ENCODE data around the gene ST3GAL5. TPM values are rescaled to one million over a fixed set of nuclear protein-coding genes. Genes with fewer than 3 reads are reported as not detected.
A peak's percentile ranks its signal among the peaks of the same experiment; 100 is the strongest.

The ST3GAL5 gene
- total RNA-seq, 1 donor from 2014 or later, result 46.5 TPM

DNA sequence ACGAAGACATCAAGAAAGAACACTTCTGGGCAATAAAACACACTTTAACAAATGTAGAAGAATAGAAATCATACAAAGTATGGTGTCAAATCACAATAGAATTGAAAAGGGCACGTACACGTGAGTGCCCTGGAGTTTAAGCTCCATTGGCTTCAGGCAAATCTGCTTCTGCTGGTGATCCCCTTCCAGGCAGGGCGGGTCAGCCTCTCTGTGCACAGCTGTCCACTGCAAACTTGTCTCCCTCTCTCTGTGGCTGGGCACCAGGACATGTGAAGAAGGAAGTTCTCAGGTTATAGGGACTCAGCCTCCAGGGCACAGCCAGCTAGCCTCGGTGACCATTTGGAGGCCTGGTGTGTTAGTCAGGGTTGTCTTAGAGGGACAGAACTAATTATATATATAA, 66.0 kb downstream of the ST3GAL5 start:
- Mint-ChIP-seq H3K4me1 (ENCODE audit: low read depth, unreplicated experiment) (peaks cover 8% of the 10 kb centered on the region), H3K9me3 (ENCODE audit: unreplicated experiment) (peaks cover 2% of the 10 kb centered on the region), H3K4me3 (ENCODE audit: unreplicated experiment) (no peak overlapping the region), H3K27me3 (ENCODE audit: unreplicated experiment) (peaks cover 4% of the 10 kb centered on the region), H3K27ac (ENCODE audit: unreplicated experiment) (no peak overlapping the region), H3K36me3 (ENCODE audit: unreplicated experiment) (no peaks in the 10 kb centered on the region)
- no peak for DNase-seq
- TF ChIP-seq, protein P1, sequence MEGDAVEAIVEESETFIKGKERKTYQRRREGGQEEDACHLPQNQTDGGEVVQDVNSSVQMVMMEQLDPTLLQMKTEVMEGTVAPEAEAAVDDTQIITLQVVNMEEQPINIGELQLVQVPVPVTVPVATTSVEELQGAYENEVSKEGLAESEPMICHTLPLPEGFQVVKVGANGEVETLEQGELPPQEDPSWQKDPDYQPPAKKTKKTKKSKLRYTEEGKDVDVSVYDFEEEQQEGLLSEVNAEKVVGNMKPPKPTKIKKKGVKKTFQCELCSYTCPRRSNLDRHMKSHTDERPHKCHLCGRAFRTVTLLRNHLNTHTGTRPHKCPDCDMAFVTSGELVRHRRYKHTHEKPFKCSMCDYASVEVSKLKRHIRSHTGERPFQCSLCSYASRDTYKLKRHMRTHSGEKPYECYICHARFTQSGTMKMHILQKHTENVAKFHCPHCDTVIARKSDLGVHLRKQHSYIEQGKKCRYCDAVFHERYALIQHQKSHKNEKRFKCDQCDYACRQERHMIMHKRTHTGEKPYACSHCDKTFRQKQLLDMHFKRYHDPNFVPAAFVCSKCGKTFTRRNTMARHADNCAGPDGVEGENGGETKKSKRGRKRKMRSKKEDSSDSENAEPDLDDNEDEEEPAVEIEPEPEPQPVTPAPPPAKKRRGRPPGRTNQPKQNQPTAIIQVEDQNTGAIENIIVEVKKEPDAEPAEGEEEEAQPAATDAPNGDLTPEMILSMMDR (IDR thresholded peaks at IDR 0.05; ENCODE audit: partially characterized antibody, unreplicated experiment), result no peak

DNA sequence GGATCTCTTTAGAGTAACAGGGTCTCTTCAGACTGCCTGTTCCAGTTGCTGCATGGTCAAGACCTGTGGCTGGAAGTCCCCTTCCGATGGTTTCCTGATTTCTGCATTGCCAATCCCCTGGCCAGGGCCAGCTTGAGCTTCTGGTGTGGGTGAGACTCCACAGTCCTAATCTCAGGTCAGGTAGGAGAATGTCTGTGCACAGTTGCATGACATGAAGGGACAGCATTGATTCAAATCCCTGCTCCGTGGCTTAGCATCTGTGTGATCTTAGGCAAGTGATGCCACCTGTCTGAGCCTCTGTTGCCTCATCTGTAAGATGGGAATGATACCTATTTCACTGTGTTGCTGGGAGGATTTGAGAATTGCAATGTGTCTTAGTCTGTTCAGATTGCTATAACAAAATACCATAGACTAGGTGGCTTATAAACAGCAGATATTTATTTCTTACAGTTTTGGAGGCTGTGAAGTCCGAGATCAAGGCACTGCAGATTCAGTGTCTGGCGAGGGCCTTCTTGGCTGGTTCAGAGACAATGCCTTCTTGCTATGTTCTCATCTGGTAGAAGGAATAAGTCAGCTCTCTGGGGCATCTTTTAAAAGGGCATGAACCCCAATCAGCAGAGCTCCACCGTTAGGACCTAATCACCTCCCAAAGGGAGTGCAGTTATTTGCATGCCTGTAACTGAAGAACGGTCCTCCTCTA, 68.8 kb downstream of the ST3GAL5 start:
- TF ChIP-seq, protein P1 (IDR thresholded peaks at IDR 0.05; ENCODE audit: partially characterized antibody, unreplicated experiment), result no peak
- Mint-ChIP-seq H3K36me3 (ENCODE audit: unreplicated experiment) (no peaks in the 10 kb centered on the region), H3K9me3 (ENCODE audit: unreplicated experiment) (peaks cover 2% of the 10 kb centered on the region), H3K4me1 (ENCODE audit: low read depth, unreplicated experiment) (peaks cover 2% of the 10 kb centered on the region), H3K27me3 (ENCODE audit: unreplicated experiment) (peaks cover 4% of the 10 kb centered on the region), H3K27ac (ENCODE audit: unreplicated experiment) (no peak overlapping the region), H3K4me3 (ENCODE audit: unreplicated experiment) (no peak overlapping the region)
- DNase-seq, result no peak

DNA sequence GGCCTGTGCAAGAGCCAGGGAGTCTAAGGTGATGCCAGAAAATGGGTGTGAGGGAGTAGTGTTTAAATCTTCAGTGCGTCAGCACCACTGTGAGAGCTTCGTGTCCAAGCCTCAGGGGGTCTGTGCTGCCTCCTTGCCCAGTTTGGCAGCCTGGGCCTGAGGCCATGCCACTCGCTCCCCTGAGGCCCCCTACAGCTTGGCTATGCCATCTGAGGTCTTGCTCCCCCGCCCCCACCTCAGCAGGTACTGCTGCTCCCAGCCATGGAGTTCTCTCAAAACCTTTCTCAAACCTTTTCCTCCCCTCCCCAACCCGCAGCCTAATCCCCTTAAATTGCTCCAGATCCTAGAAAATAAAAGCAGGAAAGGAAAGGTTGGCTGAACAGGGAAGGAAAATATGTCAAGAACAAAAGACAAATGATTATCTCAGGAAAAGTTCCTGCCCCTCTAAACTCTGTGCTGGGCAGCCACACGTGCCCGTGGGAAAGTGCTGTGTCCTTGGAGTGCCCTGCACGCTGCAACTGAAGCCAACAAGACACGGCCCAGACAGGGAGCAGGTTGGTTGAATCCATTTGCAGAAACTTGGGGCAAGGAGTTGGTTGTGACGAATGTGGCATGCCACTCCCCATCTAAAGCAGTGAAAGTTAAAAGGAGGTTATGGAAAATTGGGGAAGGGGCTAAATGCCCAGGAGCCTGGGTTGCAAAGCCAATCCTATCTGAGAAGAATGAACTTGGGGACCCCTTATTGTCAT, 73.8 kb downstream of the ST3GAL5 start:
- no peak for DNase-seq
- peaks cover 9% of the 10 kb centered on the region for H3K4me1 Mint-ChIP-seq (ENCODE audit: low read depth, unreplicated experiment)
- H3K9me3 Mint-ChIP-seq (ENCODE audit: unreplicated experiment), result peaks cover 2% of the 10 kb centered on the region

DNA sequence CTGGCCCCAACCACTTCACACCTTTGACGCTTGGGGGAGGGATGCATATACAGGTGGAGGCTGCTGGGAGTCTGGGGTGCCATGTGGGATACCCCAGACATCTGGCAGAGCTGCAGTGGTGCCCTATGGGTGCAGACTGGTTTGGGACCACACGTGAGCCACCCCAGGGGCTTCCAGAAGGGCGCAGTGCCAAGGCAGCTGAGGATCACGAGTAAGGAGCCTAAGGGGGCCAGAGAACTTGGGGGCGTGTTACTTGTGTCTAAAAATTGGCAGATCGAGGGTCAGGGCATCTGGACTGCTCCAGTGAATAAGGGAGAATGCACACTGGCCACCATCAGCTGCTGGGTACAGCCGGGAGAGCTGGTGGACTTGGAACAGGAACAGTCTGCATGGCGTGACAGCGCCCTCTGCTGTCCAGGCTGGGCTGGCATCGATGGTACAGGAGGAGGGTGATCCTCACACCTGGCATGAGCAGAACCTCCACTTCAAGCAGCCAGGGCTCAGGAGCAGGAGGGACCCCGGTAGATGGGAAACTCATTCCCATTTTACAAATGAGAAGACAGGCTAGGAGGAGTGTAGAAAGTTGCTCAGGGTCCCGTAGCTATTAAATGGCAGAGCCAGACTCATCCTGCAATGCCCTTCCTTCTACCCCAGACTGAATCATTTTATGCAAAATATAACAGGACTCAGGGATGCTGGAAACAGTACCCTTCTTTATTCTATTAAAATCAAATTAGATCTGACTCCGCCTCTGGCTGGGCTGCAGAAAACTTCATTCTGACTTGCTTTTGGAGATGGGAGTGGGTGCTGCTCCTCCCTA, 74.6 kb downstream of the ST3GAL5 start:
- peak; percentile 96 for DNase-seq
- H3K27ac Mint-ChIP-seq (ENCODE audit: unreplicated experiment), result no peak overlapping the region

More for the DNA sequence above, 73.8 kb downstream of the ST3GAL5 start:
- H3K36me3 Mint-ChIP-seq (ENCODE audit: unreplicated experiment), result no peaks in the 10 kb centered on the region
- H3K27ac Mint-ChIP-seq (ENCODE audit: unreplicated experiment), result no peak overlapping the region
- H3K27me3 Mint-ChIP-seq (ENCODE audit: unreplicated experiment), result peaks cover 7% of the 10 kb centered on the region
- TF ChIP-seq, protein P1 (IDR thresholded peaks at IDR 0.05; ENCODE audit: partially characterized antibody, unreplicated experiment), result no peak
- no peak overlapping the region for H3K4me3 Mint-ChIP-seq (ENCODE audit: unreplicated experiment)

More for the DNA sequence above, 74.6 kb downstream of the ST3GAL5 start:
- Mint-ChIP-seq H3K4me3 (ENCODE audit: unreplicated experiment) (no peak overlapping the region), H3K36me3 (ENCODE audit: unreplicated experiment) (no peaks in the 10 kb centered on the region), H3K9me3 (ENCODE audit: unreplicated experiment) (peaks cover 2% of the 10 kb centered on the region), H3K4me1 (ENCODE audit: low read depth, unreplicated experiment) (peaks cover 9% of the 10 kb centered on the region), H3K27me3 (ENCODE audit: unreplicated experiment) (peaks cover 7% of the 10 kb centered on the region)
- TF ChIP-seq, protein P1 (IDR thresholded peaks at IDR 0.05; ENCODE audit: partially characterized antibody, unreplicated experiment), result peak; percentile 92

All from glutamatergic neuron (in vitro differentiated cells).